Measurements from ENCODE around the gene UMOD. TPM values are rescaled to one million over a fixed set of nuclear protein-coding genes. Genes with fewer than 3 reads are reported as not detected.
"Not testable (repeated sequence)": the region's sequence is repeated elsewhere in the genome, so short reads cannot be mapped to it uniquely, and the experiment has no call there.

Gene UMOD
- total RNA-seq, 2 experiments from 2014 or later, result not detected

- ChIA-PET CTCF (ENCODE audit: unreplicated experiment) (no interaction called here), POLR2A (interaction anchor here (0.9 kb wide), 1 partner anchor 142 kb away, joined by 7 read pairs; no protein-coding TSS in a partner anchor)
- Histone ChIP-seq H3K9me3 (ENCODE audit: low read length) (no peaks in the 10 kb centered on the region), H3K79me2 (ENCODE audit: insufficient read depth, low read depth, low read length) (no peaks in the 10 kb centered on the region), H3K4me1 (ENCODE audit: insufficient read depth, low read length, poor library complexity, severe bottlenecking) (no peaks in the 10 kb centered on the region), H3K9me2 (ENCODE audit: insufficient read depth, low read length) (no peaks in the 10 kb centered on the region), H4K20me1 (ENCODE audit: insufficient read depth, low read length) (no peaks in the 10 kb centered on the region), H3K4me2 (ENCODE audit: low read length) (no peak overlapping the region), H3K27ac (ENCODE audit: low read depth, low read length, poor library complexity, severe bottlenecking) (no peak overlapping the region), H3K4me3 (ENCODE audit: low read depth, low read length, poor library complexity, severe bottlenecking) (no peak overlapping the region), H3K36me3 (ENCODE audit: insufficient read depth, low read length) (no peaks in the 10 kb centered on the region), H2AFZ (ENCODE audit: low read length) (no peak overlapping the region)
- intact Hi-C loops (cut with micrococcal nuclease; ENCODE audit: unreplicated experiment), result no loop called here
- DNase-seq (ENCODE audit: low spot score), result no peak
- no TSS peak for BruUV-seq (replicated peaks)
- TF ChIP-seq CTCF (conservative IDR thresholded peaks at IDR 0.05; ENCODE audit: low read length) (no peak), EZH2phosphoT487 (IDR thresholded peaks at IDR 0.05; ENCODE audit: borderline replicate concordance, low read depth, low read length) (no peak)
These were observed 28.9 kb downstream of the UMOD start for GRCh38 chr16:20323591-20324117.

GRCh38 chr16:20322696-20323095, 29.8 kb downstream of the UMOD start:
- Histone ChIP-seq H2AFZ (ENCODE audit: low read length) (no peak overlapping the region), H3K79me2 (ENCODE audit: insufficient read depth, low read depth, low read length) (no peaks in the 10 kb centered on the region), H3K4me3 (ENCODE audit: low read depth, low read length, poor library complexity, severe bottlenecking) (no peak overlapping the region), H4K20me1 (ENCODE audit: insufficient read depth, low read length) (no peaks in the 10 kb centered on the region), H3K9me3 (ENCODE audit: low read length) (no peaks in the 10 kb centered on the region), H3K4me1 (ENCODE audit: insufficient read depth, low read length, poor library complexity, severe bottlenecking) (no peaks in the 10 kb centered on the region), H3K9me2 (ENCODE audit: insufficient read depth, low read length) (no peaks in the 10 kb centered on the region), H3K36me3 (ENCODE audit: insufficient read depth, low read length) (no peaks in the 10 kb centered on the region), H3K27ac (ENCODE audit: low read depth, low read length, poor library complexity, severe bottlenecking) (no peak overlapping the region), H3K4me2 (ENCODE audit: low read length) (no peak overlapping the region)
- POLR2A ChIA-PET, result interaction anchor here (0.9 kb wide), 1 partner anchor 141 kb away, joined by 7 read pairs; no protein-coding TSS in a partner anchor
- intact Hi-C loops (cut with micrococcal nuclease; ENCODE audit: unreplicated experiment), result no loop called here
- CTCF ChIA-PET (ENCODE audit: unreplicated experiment), result no interaction called here
- DNase-seq (ENCODE audit: low spot score), result no peak
- TF ChIP-seq EZH2phosphoT487 (IDR thresholded peaks at IDR 0.05; ENCODE audit: borderline replicate concordance, low read depth, low read length), result no peak
- TF ChIP-seq CTCF (conservative IDR thresholded peaks at IDR 0.05; ENCODE audit: low read length), result no peak
- no TSS peak for BruUV-seq (replicated peaks)

- Histone ChIP-seq H3K79me2 (ENCODE audit: insufficient read depth, low read depth, low read length) (no peaks in the 10 kb centered on the region), H3K36me3 (ENCODE audit: insufficient read depth, low read length) (no peaks in the 10 kb centered on the region), H3K4me3 (ENCODE audit: low read depth, low read length, poor library complexity, severe bottlenecking) (no peak overlapping the region), H3K4me1 (ENCODE audit: insufficient read depth, low read length, poor library complexity, severe bottlenecking) (no peaks in the 10 kb centered on the region), H2AFZ (ENCODE audit: low read length) (no peak overlapping the region), H3K27ac (ENCODE audit: low read depth, low read length, poor library complexity, severe bottlenecking) (no peak overlapping the region), H4K20me1 (ENCODE audit: insufficient read depth, low read length) (no peaks in the 10 kb centered on the region), H3K9me2 (ENCODE audit: insufficient read depth, low read length) (no peaks in the 10 kb centered on the region), H3K9me3 (ENCODE audit: low read length) (no peaks in the 10 kb centered on the region), H3K4me2 (ENCODE audit: low read length) (no peak overlapping the region)
- POLR2A ChIA-PET, result no interaction called here
- BruUV-seq (replicated peaks), result no TSS peak
- TF ChIP-seq CTCF (conservative IDR thresholded peaks at IDR 0.05; ENCODE audit: low read length) (no peak), EZH2phosphoT487 (IDR thresholded peaks at IDR 0.05; ENCODE audit: borderline replicate concordance, low read depth, low read length) (no peak)
- CTCF ChIA-PET (ENCODE audit: unreplicated experiment), result no interaction called here
- no peak for DNase-seq (ENCODE audit: low spot score)
- intact Hi-C loops (cut with micrococcal nuclease; ENCODE audit: unreplicated experiment), result no loop called here
These were observed 30.8 kb downstream of the UMOD start for GRCh38 chr16:20321671-20322070.

- H4K20me1 ChIP-seq (ENCODE audit: insufficient read depth, low read length); CTCF ChIA-PET (ENCODE audit: unreplicated experiment); H3K9me2 ChIP-seq (ENCODE audit: insufficient read depth, low read length); H3K4me3 ChIP-seq (ENCODE audit: low read depth, low read length, poor library complexity, severe bottlenecking); H3K36me3 ChIP-seq (ENCODE audit: insufficient read depth, low read length); H3K79me2 ChIP-seq (ENCODE audit: insufficient read depth, low read depth, low read length); H3K27ac ChIP-seq (ENCODE audit: low read depth, low read length, poor library complexity, severe bottlenecking); intact Hi-C loops (cut with micrococcal nuclease; ENCODE audit: unreplicated experiment); H2AFZ ChIP-seq (ENCODE audit: low read length); DNase-seq (ENCODE audit: low spot score); BruUV-seq (replicated peaks); H3K4me1 ChIP-seq (ENCODE audit: insufficient read depth, low read length, poor library complexity, severe bottlenecking); POLR2A ChIA-PET; H3K4me2 ChIP-seq (ENCODE audit: low read length); H3K9me3 ChIP-seq (ENCODE audit: low read length): not testable (repeated sequence)
These were observed 31.5 kb downstream of the UMOD start for GRCh38 chr16:20321051-20321450.
